ENCODE data around the gene SLC23A2.

Gene SLC23A2

DNA sequence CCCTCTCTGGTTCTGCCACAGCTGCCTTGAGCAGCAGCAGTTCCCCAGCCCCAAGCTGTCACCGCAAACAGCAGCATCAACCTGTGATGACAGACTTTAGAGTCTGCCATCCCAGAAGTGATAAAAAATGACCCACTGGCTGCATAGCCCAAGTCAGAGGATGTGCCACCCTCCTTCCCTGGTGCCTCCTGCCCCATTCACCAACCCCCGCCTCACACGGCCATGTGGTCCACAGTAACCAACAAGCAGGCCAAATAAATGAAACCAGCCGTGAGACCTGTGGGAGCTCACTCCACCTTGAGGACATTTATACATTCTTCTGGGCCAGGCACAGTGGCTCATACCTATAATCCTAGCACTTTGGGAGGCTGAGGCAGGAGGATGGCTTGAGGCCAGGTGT, 181.4 kb downstream of the SLC23A2 start:
- Histone ChIP-seq H3K27me3 (ENCODE audit: low read depth, low read length) (no peaks in the 10 kb centered on the region), H3K4me2 (ENCODE audit: low read length) (peak overlapping the region; percentile 99), H3K4me1 (ENCODE audit: low read length) (peaks cover 76% of the 10 kb centered on the region), H3K79me2 (ENCODE audit: low read length) (peaks cover 94% of the 10 kb centered on the region), H3K9ac (ENCODE audit: low read length) (peak overlapping the region; percentile 51), H3K9me3 (ENCODE audit: insufficient read depth, low read length) (no peaks in the 10 kb centered on the region), H3K27ac (ENCODE audit: low read length) (peak overlapping the region; percentile 85), H4K20me1 (ENCODE audit: insufficient read depth, low read length) (peaks cover 23% of the 10 kb centered on the region), H3K36me3 (replicated peaks; ENCODE audit: low read depth, low read length) (peaks cover 62% of the 10 kb centered on the region), H3K4me3 (ENCODE audit: low read length) (peak overlapping the region; percentile 62), H2AFZ (ENCODE audit: low read depth, low read length) (no peak overlapping the region)
- TF ChIP-seq, protein P1, sequence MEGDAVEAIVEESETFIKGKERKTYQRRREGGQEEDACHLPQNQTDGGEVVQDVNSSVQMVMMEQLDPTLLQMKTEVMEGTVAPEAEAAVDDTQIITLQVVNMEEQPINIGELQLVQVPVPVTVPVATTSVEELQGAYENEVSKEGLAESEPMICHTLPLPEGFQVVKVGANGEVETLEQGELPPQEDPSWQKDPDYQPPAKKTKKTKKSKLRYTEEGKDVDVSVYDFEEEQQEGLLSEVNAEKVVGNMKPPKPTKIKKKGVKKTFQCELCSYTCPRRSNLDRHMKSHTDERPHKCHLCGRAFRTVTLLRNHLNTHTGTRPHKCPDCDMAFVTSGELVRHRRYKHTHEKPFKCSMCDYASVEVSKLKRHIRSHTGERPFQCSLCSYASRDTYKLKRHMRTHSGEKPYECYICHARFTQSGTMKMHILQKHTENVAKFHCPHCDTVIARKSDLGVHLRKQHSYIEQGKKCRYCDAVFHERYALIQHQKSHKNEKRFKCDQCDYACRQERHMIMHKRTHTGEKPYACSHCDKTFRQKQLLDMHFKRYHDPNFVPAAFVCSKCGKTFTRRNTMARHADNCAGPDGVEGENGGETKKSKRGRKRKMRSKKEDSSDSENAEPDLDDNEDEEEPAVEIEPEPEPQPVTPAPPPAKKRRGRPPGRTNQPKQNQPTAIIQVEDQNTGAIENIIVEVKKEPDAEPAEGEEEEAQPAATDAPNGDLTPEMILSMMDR (IDR thresholded peaks at IDR 0.05; ENCODE audit: low read depth, low read length): peak; percentile 8; the same call in 1 of the 2 replicates
- no peak for TF ChIP-seq EZH2phosphoT487 (IDR thresholded peaks at IDR 0.05; ENCODE audit: low read depth)

DNA sequence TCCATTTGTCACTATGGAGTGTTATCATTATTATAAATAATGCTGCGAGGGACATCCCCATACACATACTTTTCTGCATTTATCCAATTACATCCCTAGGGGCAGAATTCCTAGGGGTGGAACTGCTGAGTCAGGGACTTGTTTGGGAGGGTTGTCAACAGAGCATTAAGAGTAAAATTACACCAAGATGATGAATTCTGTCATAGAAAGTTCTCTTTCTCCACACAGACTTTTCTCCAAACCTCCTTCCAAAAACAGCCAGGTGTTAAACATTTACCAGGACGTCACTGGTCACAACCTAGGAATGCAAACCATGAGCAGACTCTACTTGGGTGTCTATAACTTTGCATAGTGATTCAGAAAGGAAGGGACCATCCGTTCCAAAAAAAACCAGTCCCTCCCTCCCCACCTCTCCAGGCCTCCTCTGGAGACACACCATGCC, 184.1 kb downstream of the SLC23A2 start:
- 0 out of 2 replicates have a peak overlapping the region, but pooled peaks have one; percentile 2 for H3K4me3 ChIP-seq (ENCODE audit: low read length)
- H3K79me2 ChIP-seq (ENCODE audit: low read length): peaks cover 92% of the 10 kb centered on the region
- no peaks in the 10 kb centered on the region for H3K27me3 ChIP-seq (ENCODE audit: low read depth, low read length)
- H2AFZ ChIP-seq (ENCODE audit: low read depth, low read length): no peak overlapping the region
- H4K20me1 ChIP-seq (ENCODE audit: insufficient read depth, low read length): peaks cover 23% of the 10 kb centered on the region
- H3K9me3 ChIP-seq (ENCODE audit: insufficient read depth, low read length): no peaks in the 10 kb centered on the region
- H3K9ac ChIP-seq (ENCODE audit: low read length): no peak overlapping the region
- H3K4me2 ChIP-seq (ENCODE audit: low read length): peak overlapping the region; percentile 26
- peaks cover 76% of the 10 kb centered on the region for H3K36me3 ChIP-seq (replicated peaks; ENCODE audit: low read depth, low read length)
- peak overlapping the region; percentile 59 for H3K27ac ChIP-seq (ENCODE audit: low read length)
- H3K4me1 ChIP-seq (ENCODE audit: low read length): peaks cover 94% of the 10 kb centered on the region
- TF ChIP-seq EZH2phosphoT487 (IDR thresholded peaks at IDR 0.05; ENCODE audit: low read depth): no peak

DNA sequence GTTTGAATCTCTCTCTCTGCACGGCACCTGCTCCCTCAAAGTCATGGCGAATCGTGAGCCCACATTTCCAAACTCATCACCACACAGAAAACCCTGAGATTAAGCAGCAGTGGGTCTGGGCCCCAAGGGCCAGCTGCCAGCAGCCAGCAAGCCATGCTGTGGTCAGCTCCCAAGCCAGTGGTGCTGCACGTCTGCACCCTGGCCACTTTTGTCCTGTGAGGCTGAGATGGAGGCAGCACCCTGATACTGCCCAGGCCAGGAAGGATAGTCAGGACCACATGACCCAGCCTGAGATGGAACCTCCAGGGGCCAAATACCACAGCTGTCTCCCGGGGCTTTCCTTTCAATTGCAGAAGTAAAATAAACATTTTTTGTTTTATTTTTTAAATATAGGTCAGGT, 185.7 kb downstream of the SLC23A2 start:
- H3K4me2 ChIP-seq (ENCODE audit: low read length): peak overlapping the region; percentile 94
- H2AFZ ChIP-seq (ENCODE audit: low read depth, low read length): no peak overlapping the region
- no peaks in the 10 kb centered on the region for H3K27me3 ChIP-seq (ENCODE audit: low read depth, low read length)
- H3K4me1 ChIP-seq (ENCODE audit: low read length): peaks cover 96% of the 10 kb centered on the region
- H3K9me3 ChIP-seq (ENCODE audit: insufficient read depth, low read length): no peaks in the 10 kb centered on the region
- H3K4me3 ChIP-seq (ENCODE audit: low read length): peak overlapping the region; percentile 77
- peak overlapping the region; percentile 95 for H3K27ac ChIP-seq (ENCODE audit: low read length)
- peak overlapping the region; percentile 97 for H3K9ac ChIP-seq (ENCODE audit: low read length)
- peaks cover 75% of the 10 kb centered on the region for H3K36me3 ChIP-seq (replicated peaks; ENCODE audit: low read depth, low read length)
- H4K20me1 ChIP-seq (ENCODE audit: insufficient read depth, low read length): peaks cover 33% of the 10 kb centered on the region
- H3K79me2 ChIP-seq (ENCODE audit: low read length): peaks cover 92% of the 10 kb centered on the region
- TF ChIP-seq, protein P1 (IDR thresholded peaks at IDR 0.05; ENCODE audit: low read depth, low read length): no peak
- no peak for TF ChIP-seq EZH2phosphoT487 (IDR thresholded peaks at IDR 0.05; ENCODE audit: low read depth)

DNA sequence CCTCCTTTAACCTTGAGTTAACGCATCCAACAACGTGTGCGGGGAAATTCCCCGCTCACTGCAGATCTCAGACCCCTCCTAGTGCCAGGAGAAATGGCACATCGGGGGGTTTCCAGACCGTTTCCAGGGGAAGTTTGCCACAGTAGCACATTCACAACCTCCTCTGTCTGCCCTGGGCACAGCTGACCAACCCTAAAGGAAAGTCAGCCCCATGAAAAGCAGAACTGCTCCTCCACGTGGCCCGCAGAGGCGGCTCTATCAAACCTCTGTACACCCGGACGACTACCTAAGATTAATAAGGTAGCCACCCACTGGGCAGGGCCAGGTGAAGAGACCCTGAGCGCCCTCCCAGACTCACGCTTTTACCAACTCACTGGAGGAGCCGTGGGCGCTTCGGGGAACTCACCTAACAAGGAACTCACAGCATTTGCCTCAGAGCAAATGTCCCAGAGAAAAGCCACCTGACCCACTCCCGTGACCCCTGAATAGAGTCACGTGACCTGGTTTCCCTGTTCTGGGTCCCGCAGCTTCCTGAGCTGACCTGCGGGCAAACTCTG, 186.5 kb downstream of the SLC23A2 start:
- Histone ChIP-seq H3K4me3 (ENCODE audit: low read length) (peak overlapping the region; percentile 77), H3K9ac (ENCODE audit: low read length) (peak overlapping the region; percentile 97), H3K4me2 (ENCODE audit: low read length) (peak overlapping the region; percentile 94)

More for the DNA sequence above, 186.5 kb downstream of the SLC23A2 start:
- peak overlapping the region; percentile 95 for H3K27ac ChIP-seq (ENCODE audit: low read length)
- H3K9me3 ChIP-seq (ENCODE audit: insufficient read depth, low read length): no peaks in the 10 kb centered on the region
- peaks cover 92% of the 10 kb centered on the region for H3K79me2 ChIP-seq (ENCODE audit: low read length)
- peaks cover 39% of the 10 kb centered on the region for H4K20me1 ChIP-seq (ENCODE audit: insufficient read depth, low read length)
- peaks cover 96% of the 10 kb centered on the region for H3K4me1 ChIP-seq (ENCODE audit: low read length)
- peaks cover 78% of the 10 kb centered on the region for H3K36me3 ChIP-seq (replicated peaks; ENCODE audit: low read depth, low read length)
- H3K27me3 ChIP-seq (ENCODE audit: low read depth, low read length): no peaks in the 10 kb centered on the region
- no peak overlapping the region for H2AFZ ChIP-seq (ENCODE audit: low read depth, low read length)
- TF ChIP-seq, protein P1 (IDR thresholded peaks at IDR 0.05; ENCODE audit: low read depth, low read length): peak; percentile 23
- TF ChIP-seq EZH2phosphoT487 (IDR thresholded peaks at IDR 0.05; ENCODE audit: low read depth): no peak
